Kidney (tissue), 14 donors: Measurements from ENCODE around the gene CLTCL1. TPM values are rescaled to one million over a fixed set of nuclear protein-coding genes. Genes with fewer than 3 reads are reported as not detected.

Experiments
- DNase-seq, 5 donors: peaks; one replicate each; pipeline ENCODE4 v3.0.0-alpha.2; 2013 to 2020
- FAIRE-seq: peaks from 2 replicates; lab custom pipeline; 2012; peaks lifted over from hg19 to GRCh38; lab: Jason Lieb, UNC
- H3K27ac ChIP-seq, 2 donors: one replicate each; pipeline ENCODE4 v1.7.0; 2013; ENCODE audit warnings: low read depth in 2 of 2, low read length in 2 of 2, inconsistent platforms in 1 of 2
- H3K27me3 ChIP-seq: one replicate; pipeline ENCODE4 v1.7.1; 2013; ENCODE audit warnings: low read length, inconsistent platforms; ENCODE audit not compliant: control insufficient read depth, insufficient read depth
- H3K36me3 ChIP-seq, 3 donors: one replicate each; pipeline versions ENCODE4 v1.7.0 to v1.7.1; 2013; ENCODE audit warnings: low read length in 3 of 3, control low read depth in 1 of 3, inconsistent platforms in 1 of 3; ENCODE audit not compliant: insufficient read depth in 3 of 3, control insufficient read depth in 2 of 3
- H3K4me1 ChIP-seq, 3 donors: one replicate each; pipeline versions ENCODE4 v1.7.0 to v1.7.1; 2013; ENCODE audit warnings: low read length in 3 of 3, inconsistent platforms in 1 of 3, low read depth in 1 of 3; ENCODE audit not compliant: control insufficient read depth in 2 of 3, insufficient read depth in 2 of 3
- H3K4me3 ChIP-seq, 3 donors: one replicate each; pipeline versions ENCODE4 v1.7.0 to v1.8.1; 2013; ENCODE audit warnings: low read length in 3 of 3, control low read depth in 1 of 3, inconsistent platforms in 1 of 3
- H3K9ac ChIP-seq, 3 donors: one replicate each; pipeline versions ENCODE4 v1.7.0 to v1.7.1; 2013; ENCODE audit warnings: low read length in 3 of 3, control low read depth in 1 of 3, inconsistent platforms in 1 of 3
- H3K9me3 ChIP-seq, 3 donors: one replicate each; pipeline versions ENCODE4 v1.7.0 to v1.7.1; 2013; ENCODE audit warnings: low read length in 3 of 3, control low read depth in 1 of 3, inconsistent platforms in 1 of 3; ENCODE audit not compliant: control insufficient read depth in 2 of 3, insufficient read depth in 1 of 3
- CTCF ChIP-seq: IDR thresholded peaks from 3 replicates; pipeline ENCODE4 v1.5.1; 2012; ENCODE audit warnings: mild to moderate bottlenecking, moderate library complexity, borderline replicate concordance; ENCODE audit not compliant: insufficient read depth; ENCODE audit errors: extremely low read depth
- intact Hi-C: fragments of 100-400 bp; cut with DNase I; formaldehyde crosslinking; loops from one replicate; pipeline ENCODE4 v1.11.1; 2022
- polyA plus RNA-seq: library from polyadenylated mRNA; stranded (reverse); fragments of 350-450 nt; fragmentation: Illumina TruSeq; extraction: RNeasy Lipid Tissue Mini Kit (QIAGEN cat#74804); gene quantifications from one replicate; pipeline ENCODE4 v1.2.3, GENCODE V29; 2014; ENCODE audit warnings: low read depth, low replicate concordance; ENCODE audit not compliant: insufficient read depth
- total RNA-seq: library from RNA; stranded (reverse); fragmentation: NEBNext Ultra II Directional; extraction: Animal tissue kit (Norgen Biotek cat#: 25700); gene quantifications from one replicate; pipeline ENCODE4 v1.2.1, GENCODE V29; 2021
- donor health status: control.
- donor health status: control.
- donor health status: control.
- donor health status: control.
- donor health status: control.
- donor health status: DM: yes; HTN: yes; CAD: no.
- donor health status: Normal renal cell carcinoma (clear cell type).

The CLTCL1 gene
- total and polyA plus RNA-seq, 2 donors from 2014 or later = 4.0 to 6.3 TPM

DNA sequence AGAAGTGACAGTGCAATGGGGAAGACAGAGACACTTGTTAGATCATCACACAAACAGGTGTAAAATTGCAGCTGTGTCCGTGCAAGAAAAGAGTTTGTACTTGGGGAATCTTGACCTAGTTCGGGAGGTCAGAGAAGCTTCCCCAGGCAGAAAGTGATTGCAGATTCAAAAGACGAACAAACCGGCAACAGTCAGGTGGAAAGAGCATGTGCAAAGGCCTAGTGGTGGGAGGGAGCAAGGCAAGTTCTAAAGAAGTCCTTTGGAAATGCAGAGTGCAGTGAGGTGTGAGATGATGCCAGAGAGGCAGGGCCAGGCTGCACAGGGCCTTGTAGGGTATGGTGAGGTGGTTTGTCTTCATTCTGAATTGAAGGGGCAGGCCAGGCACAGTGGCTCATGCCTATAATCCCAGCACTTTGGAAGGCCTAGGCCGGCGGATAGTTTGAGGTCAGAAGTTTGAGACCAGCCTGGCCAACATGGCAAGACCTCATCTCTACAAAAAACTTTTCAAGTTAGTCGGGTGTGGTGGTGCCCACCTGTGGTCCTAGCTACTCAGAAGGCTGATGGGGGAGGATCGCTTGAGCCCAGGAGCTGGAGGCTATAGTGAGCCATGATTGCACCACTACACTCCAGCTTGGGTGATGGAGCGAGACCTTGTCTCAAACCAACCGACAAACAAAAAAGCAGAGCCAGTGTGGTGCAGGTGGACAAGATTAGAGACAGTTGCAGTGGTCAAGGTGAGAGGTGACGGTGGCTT lies 145.1 kb downstream of the CLTCL1 start:
- Histone ChIP-seq H3K36me3 (peaks cover 4 to 9% (median 4%) of the 10 kb centered on the region in 3 donors), H3K27ac (no peak overlapping the region), H3K4me3 (no peak overlapping the region), H3K27me3 (peaks cover 13% of the 10 kb centered on the region), H3K9ac (no peak overlapping the region), H3K4me1 (peaks cover 0 to 8% (median 0%) of the 10 kb centered on the region in 3 donors), H3K9me3 (no peaks in the 10 kb centered on the region)
- TF ChIP-seq CTCF = no peak
- DNase-seq (no peak), FAIRE-seq (no peak)
- intact Hi-C loops = no loop called here

DNA sequence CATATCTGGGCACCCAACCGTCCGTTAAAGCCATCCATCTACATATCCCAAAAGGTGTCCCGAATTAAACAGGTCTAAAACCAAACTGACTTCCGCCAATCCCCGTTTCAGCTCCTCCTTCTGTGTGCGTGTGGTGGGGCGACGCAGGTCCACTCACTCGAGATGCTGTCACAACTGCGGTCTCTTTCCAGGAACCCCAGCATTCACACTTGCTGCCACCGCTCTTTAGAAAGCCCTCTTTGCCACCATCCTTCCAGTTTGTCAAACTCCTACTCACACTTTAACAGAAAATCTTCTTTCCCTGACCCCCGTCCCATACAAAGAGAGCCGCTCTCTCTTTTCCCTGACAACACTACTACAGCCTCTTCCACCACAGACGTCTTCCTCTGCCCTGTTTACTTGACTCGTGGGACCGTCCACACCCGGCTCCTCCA lies 147.5 kb downstream of the CLTCL1 start:
- Histone ChIP-seq H3K27me3 (peaks cover 8% of the 10 kb centered on the region), H3K4me3 (peak overlapping the region; percentile 89 to 98 (median 93)), H3K27ac (peak overlapping the region in 1 of 2 donors; percentile 69), H3K36me3 (peaks cover 10 to 33% (median 22%) of the 10 kb centered on the region in 3 donors), H3K9ac (peak overlapping the region; percentile 85 to 91 (median 87)), H3K9me3 (no peaks in the 10 kb centered on the region), H3K4me1 (peaks cover 0 to 8% (median 0%) of the 10 kb centered on the region in 3 donors)
- no peak for TF ChIP-seq CTCF
- FAIRE-seq (no peak), DNase-seq (no peak)
- intact Hi-C loops = no loop called here

GRCh38 chr22:19143212-19143611 lies 148.3 kb downstream of the CLTCL1 start:
- no peak for TF ChIP-seq CTCF
- intact Hi-C loops = no loop called here
- Histone ChIP-seq H3K27ac (no peak overlapping the region), H3K36me3 (peaks cover 10 to 41% (median 22%) of the 10 kb centered on the region in 3 donors), H3K9me3 (no peaks in the 10 kb centered on the region), H3K27me3 (peaks cover 5% of the 10 kb centered on the region), H3K4me1 (peaks cover 0 to 8% (median 0%) of the 10 kb centered on the region in 3 donors), H3K4me3 (peak overlapping the region in 1 of 3 donors; percentile 98), H3K9ac (no peak overlapping the region)
- FAIRE-seq (no peak), DNase-seq (no peak)
